Right cardiac atrium (tissue), 5 donors: ENCODE results near the gene B3GALT5. TPM values are rescaled to one million over a fixed set of nuclear protein-coding genes. Genes with fewer than 3 reads are reported as not detected.

Source experiments
- polyA plus RNA-seq: library from polyadenylated mRNA; stranded (reverse); fragments of 200-250 nt; gene quantifications from one replicate; pipeline ENCODE4 v1.2.3, GENCODE V29; 2013
- total RNA-seq, 4 donors: library from RNA; stranded (reverse); fragmentation: NEBNext Ultra II Directional; extraction: Animal tissue kit (Norgen Biotek cat#: 25700); gene quantifications; one replicate each; pipeline ENCODE4 v1.2.1, GENCODE V29; 2021
- donor health status: healthy with polysubstance abuse.
- donor health status: DM: no; HTN: yes; CAD: no.
- donor health status: DM: no; HTN: no; CAD: no.
- donor health status: DM: no; HTN: yes; CAD: no; lungs with severe emphysema.
- donor health status: DM: yes; HTN: yes; CAD: no.

B3GALT5 gene
- total and polyA plus RNA-seq, 5 donors = 0.03 to 0.25 (median 0.09) TPM

Other genes starting within 250 kb of the B3GALT5 start
- gene LCA5L, start 167.2 kb upstream of the B3GALT5 start, total RNA-seq = 1 to 10 TPM in 3 of 4 donors, under 1 TPM in 1; 0.59 to 1.3 (median 1.2) TPM
- gene LCA5L, start 167.2 kb upstream of the B3GALT5 start, polyA plus RNA-seq = 0.50 TPM
- 10 to 100 TPM; 89.1 to 95.8 (median 93.5) TPM for gene SH3BGR, start 161.0 kb upstream of the B3GALT5 start, total RNA-seq
- gene SH3BGR, start 161.0 kb upstream of the B3GALT5 start, polyA plus RNA-seq = 119 TPM
- 1 to 10 TPM; 5.0 to 8.4 (median 6.2) TPM for gene IGSF5, start 132.2 kb downstream of the B3GALT5 start, total RNA-seq
- gene IGSF5, start 132.2 kb downstream of the B3GALT5 start, polyA plus RNA-seq = 4.4 TPM